Cardiac fibroblast (primary cell): ENCODE data around the gene TNK2.
"Not testable (repeated sequence)": the region's sequence is repeated elsewhere in the genome, so short reads cannot be mapped to it uniquely, and the experiment has no call there.

Experiments
- DNase-seq, 2 donors: peaks; one replicate each; pipeline versions ENCODE4 v3.0.0 to v3.0.0-alpha.2; 2010; ENCODE audit warnings: low read depth in 2 of 2
- H3K4me3 ChIP-seq, 2 donors: replicated peaks in 1 of 2; 1 replicate in 1 of 2; 2 replicates in 1 of 2; pipeline ENCODE4 v1.5.1; 2011; ENCODE audit warnings: low read depth in 2 of 2, low read length in 2 of 2, mild to moderate bottlenecking in 2 of 2, moderate library complexity in 1 of 2
- CTCF ChIP-seq: IDR thresholded peaks from one replicate; pipeline ENCODE4 v1.5.1; 2011; ENCODE audit warnings: low read depth, mild to moderate bottlenecking, low read length, inconsistent platforms

TNK2 gene

DNA sequence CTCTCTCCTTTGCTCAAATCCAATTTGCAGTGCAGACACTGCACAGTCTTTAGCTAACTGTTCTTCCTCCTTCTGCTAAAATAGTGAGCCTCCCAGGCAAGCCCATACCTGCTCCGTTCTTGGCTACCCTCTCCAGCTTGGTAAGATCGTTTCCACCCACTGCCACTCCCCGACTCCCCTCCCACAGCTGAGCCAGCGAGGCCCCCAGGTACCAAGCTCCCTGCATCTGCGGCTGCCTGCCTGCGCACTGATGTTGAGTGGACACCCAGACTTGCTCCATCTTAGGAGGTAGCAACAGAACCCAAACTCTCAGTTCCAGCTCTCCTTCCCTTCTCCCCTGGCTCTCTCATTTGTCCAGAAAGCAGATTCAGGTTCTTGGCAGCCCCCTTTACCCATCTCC lies 7.9 kb upstream of the TNK2 start:
- no peak overlapping the region for H3K4me3 ChIP-seq
- no peak for DNase-seq
- TF ChIP-seq CTCF, result no peak

DNA sequence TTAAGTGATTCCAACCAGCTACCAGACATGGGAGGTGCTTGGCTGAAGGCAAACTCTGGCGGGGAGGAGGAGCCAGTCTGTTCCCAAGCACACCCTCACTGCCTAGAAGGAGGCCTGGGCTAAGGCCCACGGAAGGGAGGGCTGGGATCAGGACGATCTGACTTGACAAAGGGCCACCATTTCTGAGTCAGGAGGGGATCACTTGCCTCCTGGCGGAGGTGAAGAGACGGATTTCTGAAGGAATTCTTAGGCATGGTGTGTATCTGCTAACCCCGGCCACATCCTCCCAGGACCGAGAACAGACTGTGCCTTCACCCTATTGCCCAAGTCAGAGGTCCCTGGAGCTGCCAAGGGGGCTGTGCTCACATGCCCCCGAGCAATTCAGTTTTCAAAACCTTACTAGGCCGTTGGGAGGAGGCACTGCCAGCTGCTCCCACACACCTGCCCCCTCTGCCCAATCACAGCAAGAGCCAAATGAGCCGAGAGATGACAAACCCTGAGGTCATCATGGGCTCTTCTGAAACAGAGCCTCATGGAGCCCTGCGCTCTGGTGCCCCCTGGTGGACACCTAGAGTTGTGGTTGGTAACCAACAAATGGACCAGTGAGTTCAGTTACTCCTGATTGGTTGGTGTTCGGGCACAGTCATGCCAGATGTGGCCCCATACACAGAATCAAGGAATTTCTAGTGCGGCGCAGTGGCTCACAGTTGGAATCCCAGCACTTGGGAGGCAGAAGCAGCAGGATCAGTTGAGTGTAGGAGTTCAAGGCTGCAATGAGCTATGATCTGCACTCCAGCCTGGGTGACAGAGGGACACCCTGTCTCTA lies 6.5 kb upstream of the TNK2 start:
- TF ChIP-seq CTCF, result peak; percentile 98
- no peak overlapping the region for H3K4me3 ChIP-seq

GRCh38 chr3:195914146-195914545 lies 5.8 kb upstream of the TNK2 start:
- H3K4me3 ChIP-seq, DNase-seq: not testable (repeated sequence)

More for the DNA sequence above, 6.5 kb upstream of the TNK2 start:
- DNase-seq, result peak; percentile 96 to 98

DNA sequence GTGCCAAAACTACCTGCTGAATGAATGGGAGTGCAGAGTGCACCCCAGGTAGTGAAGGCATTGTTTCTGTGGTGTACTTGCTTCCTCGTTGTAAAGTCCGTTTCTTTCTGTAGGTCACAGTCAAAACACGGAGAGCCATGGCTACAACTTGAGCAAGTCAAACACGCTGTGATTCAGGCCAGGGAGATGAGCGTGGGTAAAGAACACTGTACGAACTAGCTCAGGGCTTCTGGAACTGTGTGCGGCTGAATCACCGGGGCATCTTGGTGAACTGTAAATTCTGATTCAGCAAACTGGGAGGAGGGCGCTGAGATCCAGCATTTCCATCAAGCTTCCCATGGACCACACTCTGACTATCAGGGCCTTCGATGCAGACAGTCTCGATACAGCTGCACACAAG lies 5.0 kb upstream of the TNK2 start:
- TF ChIP-seq CTCF, result no peak
- H3K4me3 ChIP-seq, result no peak overlapping the region
- no peak for DNase-seq

- DNase-seq, result no peak
- no peak for TF ChIP-seq CTCF
- H3K4me3 ChIP-seq, result no peak overlapping the region
Measured at GRCh38 chr3:195911946-195912270, 3.6 kb upstream of the TNK2 start.

GRCh38 chr3:195911041-195911945 lies 2.9 kb upstream of the TNK2 start:
- no peak for DNase-seq
- no peak for TF ChIP-seq CTCF
- H3K4me3 ChIP-seq, result no peak overlapping the region

GRCh38 chr3:195910499-195910845 lies 2.1 kb upstream of the TNK2 start:
- TF ChIP-seq CTCF, result no peak
- no peak overlapping the region for H3K4me3 ChIP-seq
- DNase-seq, result no peak
